ENCODE measurements around the gene REXO4. TPM values are rescaled to one million over a fixed set of nuclear protein-coding genes. Genes with fewer than 3 reads are reported as not detected.

REXO4 gene
- polyA plus RNA-seq, 1 donor (not counting 4 experiments of a cell fraction or from before 2014, with no cell fraction given) = 21.5 TPM

- Histone ChIP-seq H3K4me2 (ENCODE audit: control insufficient read depth, extremely low read depth, insufficient read depth, low read depth, low read length) (no peak overlapping the region), H3K9me3 (ENCODE audit: control insufficient read depth, low read depth, low read length) (no peaks in the 10 kb centered on the region), H3K27ac (ENCODE audit: control insufficient read depth, insufficient read depth, low read length) (no peak overlapping the region), H3K36me3 (ENCODE audit: control insufficient read depth in 2 of 2, extremely low read depth in 1 of 2, insufficient read depth in 2 of 2, low read length in 2 of 2) (peaks cover 19 to 37% of the 10 kb centered on the region in 2 experiments), H3K9me1 (ENCODE audit: control insufficient read depth, extremely low read depth, insufficient read depth, low read length) (no peaks in the 10 kb centered on the region), H2AFZ (ENCODE audit: control insufficient read depth, low read length) (no peak overlapping the region), H3K27me3 (ENCODE audit: control insufficient read depth, extremely low read depth, insufficient read depth, low read length) (no peaks in the 10 kb centered on the region), H3K4me1 (ENCODE audit: control insufficient read depth, extremely low read depth, insufficient read depth, low read length) (peaks cover 14% of the 10 kb centered on the region), H3K9ac (ENCODE audit: control insufficient read depth, extremely low read depth, insufficient read depth, low read length) (no peak overlapping the region), H4K20me1 (ENCODE audit: control insufficient read depth, extremely low read depth, insufficient read depth, low read length) (no peaks in the 10 kb centered on the region), H3K79me2 (ENCODE audit: control insufficient read depth, insufficient read depth, low read length) (peaks cover 46% of the 10 kb centered on the region), H3K4me3 (ENCODE audit: control insufficient read depth in 2 of 3, extremely low read depth in 1 of 3, insufficient read depth in 2 of 3, low read depth in 1 of 3, low read length in 3 of 3) (no peak overlapping the region)
- FAIRE-seq (no peak), DNase-seq (ENCODE audit: low read depth, low spot score) (no peak)
- dilution Hi-C loops (cut with MboI; ENCODE audit: extremely low pct_ligation_motif_present, low sequenced_read_pairs) = no loop called here
- TF ChIP-seq EZH2 (IDR thresholded peaks at IDR 0.05; ENCODE audit: low read length) (no peak), CTCF (optimal IDR thresholded peaks at IDR 0.05 in 1 of 3, IDR thresholded peaks at IDR 0.05 in 1 of 3, conservative IDR thresholded peaks at IDR 0.05 in 1 of 3; ENCODE audit: extremely low read depth in 1 of 3, insufficient read depth in 2 of 3, low read length in 3 of 3) (no peak)
These were observed 2.6 kb downstream of the REXO4 start for GRCh38 chr9:133415170-133415569.

- no peak overlapping the region for H3K27ac ChIP-seq (ENCODE audit: control insufficient read depth, insufficient read depth, low read length)
- peaks cover 4% of the 10 kb centered on the region for H4K20me1 ChIP-seq (ENCODE audit: control insufficient read depth, extremely low read depth, insufficient read depth, low read length)
- H2AFZ ChIP-seq (ENCODE audit: control insufficient read depth, low read length) = no peak overlapping the region
- no peak for FAIRE-seq
- TF ChIP-seq EZH2 (IDR thresholded peaks at IDR 0.05; ENCODE audit: low read length) (no peak), CTCF (optimal IDR thresholded peaks at IDR 0.05 in 1 of 3, IDR thresholded peaks at IDR 0.05 in 1 of 3, conservative IDR thresholded peaks at IDR 0.05 in 1 of 3; ENCODE audit: extremely low read depth in 1 of 3, insufficient read depth in 2 of 3, low read length in 3 of 3) (no peak)
- no peak for DNase-seq (ENCODE audit: low read depth, low spot score)
- peaks cover 3% of the 10 kb centered on the region for H3K79me2 ChIP-seq (ENCODE audit: control insufficient read depth, insufficient read depth, low read length)
- dilution Hi-C loops (cut with MboI; ENCODE audit: extremely low pct_ligation_motif_present, low sequenced_read_pairs) = no loop called here
- H3K4me1 ChIP-seq (ENCODE audit: control insufficient read depth, extremely low read depth, insufficient read depth, low read length) = no peaks in the 10 kb centered on the region
- no peak overlapping the region for H3K4me3 ChIP-seq (ENCODE audit: control insufficient read depth in 2 of 3, extremely low read depth in 1 of 3, insufficient read depth in 2 of 3, low read depth in 1 of 3, low read length in 3 of 3)
- no peak overlapping the region for H3K9ac ChIP-seq (ENCODE audit: control insufficient read depth, extremely low read depth, insufficient read depth, low read length)
- H3K36me3 ChIP-seq (ENCODE audit: control insufficient read depth in 2 of 2, extremely low read depth in 1 of 2, insufficient read depth in 2 of 2, low read length in 2 of 2) = peaks cover 41 to 42% of the 10 kb centered on the region in 2 experiments
- no peaks in the 10 kb centered on the region for H3K9me3 ChIP-seq (ENCODE audit: control insufficient read depth, low read depth, low read length)
- no peaks in the 10 kb centered on the region for H3K27me3 ChIP-seq (ENCODE audit: control insufficient read depth, extremely low read depth, insufficient read depth, low read length)
- no peaks in the 10 kb centered on the region for H3K9me1 ChIP-seq (ENCODE audit: control insufficient read depth, extremely low read depth, insufficient read depth, low read length)
- H3K4me2 ChIP-seq (ENCODE audit: control insufficient read depth, extremely low read depth, insufficient read depth, low read depth, low read length) = no peak overlapping the region
These were observed 9.8 kb downstream of the REXO4 start for GRCh38 chr9:133408042-133408441.
